ENCODE results near the gene ALKBH7. TPM values are rescaled to one million over a fixed set of nuclear protein-coding genes. Genes with fewer than 3 reads are reported as not detected.

ALKBH7 gene
- total RNA-seq, 1 donor from 2014 or later: 59.2 TPM

DNA sequence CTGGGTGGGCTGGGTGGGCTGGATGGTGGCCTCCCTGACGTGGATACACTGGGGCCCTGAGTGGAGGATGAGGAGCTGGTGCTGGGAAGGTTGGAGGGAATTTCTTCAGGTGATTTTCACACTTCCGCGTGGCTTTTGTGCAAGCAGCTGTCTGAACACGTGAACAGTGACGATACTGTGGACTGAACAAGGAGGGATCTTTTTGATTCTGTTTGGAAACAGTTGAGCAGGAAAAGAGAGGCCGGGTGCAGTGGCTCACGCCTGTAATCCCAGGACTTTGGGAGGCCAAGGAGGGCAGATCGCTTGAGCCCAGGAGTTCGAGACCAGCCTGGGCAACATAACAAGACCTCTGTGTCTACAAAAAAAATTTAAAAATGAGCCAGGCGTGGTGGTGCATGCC lies 29.5 kb downstream of the ALKBH7 start:
- DNase-seq: no peak

DNA sequence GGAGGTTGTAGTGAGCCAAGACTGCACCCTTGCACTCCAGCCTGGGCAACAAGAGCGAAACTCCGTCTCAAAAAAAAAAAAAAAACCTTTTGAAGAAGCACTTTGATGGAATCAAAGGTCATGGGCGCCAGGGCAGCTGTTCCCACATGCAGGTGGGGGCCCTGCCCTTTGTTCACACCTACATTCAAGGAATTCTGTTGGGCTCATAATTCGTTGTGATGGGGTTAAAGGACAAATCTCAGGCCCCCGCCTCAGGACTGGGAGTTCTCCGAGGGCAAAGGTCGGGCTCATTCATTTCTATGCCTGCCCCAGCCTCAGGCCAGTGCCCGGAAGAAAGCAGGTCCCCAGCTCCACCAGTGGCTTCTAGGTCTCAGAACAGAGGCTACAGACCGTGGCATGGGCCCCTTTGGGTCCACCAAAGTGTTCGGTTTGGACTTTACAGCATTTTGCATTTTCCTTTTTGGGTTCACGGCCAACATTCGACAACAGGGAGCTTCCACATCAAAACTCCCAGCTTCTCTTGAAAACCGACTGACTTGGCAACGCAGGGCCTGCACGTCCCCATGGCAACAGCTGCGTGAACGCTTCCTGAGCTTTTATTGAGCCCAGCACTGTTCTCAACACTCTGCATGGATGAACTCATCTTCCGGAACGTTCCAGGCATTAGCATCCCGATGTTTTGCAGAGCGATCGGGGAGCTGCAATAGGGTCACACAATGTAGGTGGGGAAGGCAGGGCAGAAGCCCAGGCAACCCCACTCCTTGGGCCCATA lies 30.4 kb downstream of the ALKBH7 start:
- DNase-seq: peak; percentile 86

DNA sequence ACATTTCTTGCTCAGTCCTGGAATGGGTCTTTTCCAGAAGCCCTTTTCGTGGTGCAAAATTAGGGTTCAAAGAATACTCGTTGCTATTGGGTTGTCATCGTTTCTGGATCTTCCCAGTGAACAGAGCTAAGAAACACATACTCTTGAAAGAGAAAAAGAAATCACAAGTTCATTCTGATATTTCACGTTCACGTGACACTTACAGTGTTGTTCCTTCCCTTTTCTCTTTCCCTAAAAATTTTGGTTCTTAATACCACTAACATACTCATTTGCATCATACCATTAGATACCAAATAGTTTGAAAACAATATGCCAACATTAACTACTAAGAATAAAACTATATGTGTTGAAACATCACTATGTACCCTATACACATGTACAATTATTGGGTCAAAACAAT lies 33.8 kb downstream of the ALKBH7 start:
- DNase-seq: no peak

DNA sequence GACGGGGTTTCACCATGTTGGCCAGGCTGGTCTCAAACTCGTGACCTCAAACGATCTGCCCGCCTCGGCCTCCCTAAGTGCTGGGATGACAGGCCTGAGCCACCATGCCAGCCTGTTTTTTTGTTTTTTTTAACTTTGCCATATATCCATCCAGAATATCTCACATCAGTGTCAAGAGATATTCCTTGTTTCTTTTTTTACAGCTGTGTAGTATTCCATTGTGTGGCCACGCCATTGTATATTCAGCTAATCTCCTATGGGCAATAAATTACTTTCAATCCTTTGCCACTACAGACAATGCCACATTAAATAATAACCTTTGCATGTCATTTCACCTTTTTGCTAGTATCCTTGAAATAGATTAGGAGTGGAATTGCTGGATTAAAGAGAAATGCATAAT lies 36.8 kb downstream of the ALKBH7 start:
- DNase-seq: no peak

DNA sequence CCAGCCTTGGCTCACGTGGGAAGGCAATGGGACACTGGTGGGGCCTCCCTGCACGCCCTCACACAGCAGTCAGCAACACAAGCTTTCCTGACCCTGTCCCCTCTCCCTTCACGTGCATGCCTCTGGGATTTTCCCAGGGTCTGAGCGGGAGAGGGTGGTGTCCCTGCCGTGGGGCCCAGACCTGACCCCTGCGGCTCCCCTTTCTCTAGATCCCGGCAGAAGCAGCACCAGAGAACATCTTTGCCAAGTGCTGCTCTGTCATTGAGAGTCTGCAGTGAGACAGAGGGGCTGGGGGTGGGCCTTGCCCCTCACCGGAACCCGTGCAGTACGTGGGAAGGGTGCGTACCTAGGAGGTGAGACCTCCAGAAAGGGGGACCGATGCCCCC lies 39.5 kb downstream of the ALKBH7 start:
- no peak for DNase-seq

DNA sequence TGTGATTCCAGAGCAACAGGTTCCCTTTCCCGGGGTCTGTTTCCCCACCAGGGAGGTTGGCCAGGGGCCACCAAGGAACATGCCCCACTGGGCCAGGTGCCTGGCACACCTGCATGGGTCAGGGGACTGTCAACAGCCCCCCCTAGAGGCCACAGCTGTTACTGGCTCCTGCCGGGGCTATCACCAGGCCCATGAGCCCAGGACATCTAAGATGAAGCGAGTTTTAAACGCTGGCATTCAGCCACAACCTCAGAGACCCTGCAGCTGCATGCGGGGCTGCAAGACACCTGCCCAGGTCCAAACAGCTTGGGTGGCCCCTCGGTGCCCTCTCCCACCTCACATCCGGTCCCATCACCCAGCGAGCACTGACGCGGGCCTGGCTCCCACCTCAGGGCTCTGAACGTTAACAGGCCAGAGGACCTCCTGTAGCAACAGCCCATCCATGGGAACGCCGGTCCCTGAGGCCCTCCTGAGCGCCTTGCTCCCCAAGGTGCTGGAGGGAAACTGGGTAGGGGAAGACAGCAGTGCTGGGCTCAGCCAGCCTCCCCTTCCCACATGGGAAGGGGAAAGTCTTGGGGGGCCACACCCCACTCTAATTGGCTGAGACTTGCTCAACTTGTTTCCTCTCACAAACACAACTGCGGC lies 40.0 kb downstream of the ALKBH7 start:
- peak; percentile 53 for DNase-seq

DNA sequence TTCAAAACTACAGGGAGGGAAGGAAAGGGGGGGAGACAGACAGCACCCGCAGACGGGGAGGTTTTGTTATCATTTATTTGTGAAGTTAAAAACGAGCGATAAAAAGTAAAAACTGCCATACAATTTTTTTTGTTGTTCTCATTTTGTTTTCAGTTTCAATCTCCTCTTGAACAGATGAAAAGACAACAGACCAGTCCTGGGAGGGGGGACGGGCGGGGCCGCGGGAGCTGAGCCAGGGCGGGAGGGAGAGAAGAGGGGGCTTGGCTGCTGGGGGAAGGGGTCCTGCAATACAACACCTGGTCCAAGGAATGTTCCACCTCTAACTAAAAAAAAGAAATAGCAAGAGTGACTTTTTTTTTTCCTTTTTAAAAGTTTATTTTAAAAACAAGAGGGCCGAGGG lies 40.7 kb downstream of the ALKBH7 start:
- DNase-seq: no peak

DNA sequence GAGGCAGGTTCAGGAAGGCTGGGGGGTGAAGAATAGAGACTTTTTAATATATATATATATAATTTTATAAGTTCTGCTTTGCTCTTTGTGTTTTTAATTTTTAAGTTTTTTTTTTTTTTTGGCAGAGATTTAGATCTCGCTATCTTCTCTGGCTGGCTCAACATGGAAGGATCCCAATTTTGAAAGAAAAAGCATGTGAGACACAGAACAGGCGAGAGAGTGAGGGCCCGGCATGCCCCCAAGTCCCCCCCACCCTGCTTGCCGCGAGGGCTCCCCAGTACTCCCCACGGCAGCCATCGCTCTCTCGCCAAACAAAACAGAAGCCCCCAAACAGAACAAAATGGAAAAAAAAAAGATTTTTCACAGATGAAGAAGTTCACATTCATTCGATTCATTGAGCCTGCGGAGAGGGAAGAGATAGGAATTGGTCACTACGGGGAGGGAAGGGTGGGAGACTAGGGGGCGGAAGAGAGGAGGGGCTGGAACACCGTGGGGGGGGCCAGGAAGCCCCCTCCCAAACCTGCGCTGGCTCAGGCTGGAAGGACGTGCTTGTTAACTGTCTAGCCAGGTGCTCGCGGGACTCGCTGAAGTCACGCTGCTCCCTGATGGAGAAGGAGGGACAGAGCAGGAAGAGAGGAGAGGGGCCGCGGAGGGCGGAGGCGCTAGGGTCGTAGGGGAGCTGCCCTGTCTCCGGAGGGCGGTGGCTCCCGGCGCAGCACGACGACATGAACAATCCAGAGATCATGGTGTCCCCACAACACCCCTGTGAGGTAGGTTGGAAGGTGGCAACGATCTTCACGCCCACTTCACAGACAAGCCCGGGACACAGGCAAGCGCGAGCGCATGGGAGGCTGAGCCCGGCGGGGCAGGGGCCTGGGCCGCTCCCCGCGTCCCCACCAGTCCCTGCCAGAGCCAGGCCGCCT lies 41.4 kb downstream of the ALKBH7 start:
- DNase-seq: no peak

DNA sequence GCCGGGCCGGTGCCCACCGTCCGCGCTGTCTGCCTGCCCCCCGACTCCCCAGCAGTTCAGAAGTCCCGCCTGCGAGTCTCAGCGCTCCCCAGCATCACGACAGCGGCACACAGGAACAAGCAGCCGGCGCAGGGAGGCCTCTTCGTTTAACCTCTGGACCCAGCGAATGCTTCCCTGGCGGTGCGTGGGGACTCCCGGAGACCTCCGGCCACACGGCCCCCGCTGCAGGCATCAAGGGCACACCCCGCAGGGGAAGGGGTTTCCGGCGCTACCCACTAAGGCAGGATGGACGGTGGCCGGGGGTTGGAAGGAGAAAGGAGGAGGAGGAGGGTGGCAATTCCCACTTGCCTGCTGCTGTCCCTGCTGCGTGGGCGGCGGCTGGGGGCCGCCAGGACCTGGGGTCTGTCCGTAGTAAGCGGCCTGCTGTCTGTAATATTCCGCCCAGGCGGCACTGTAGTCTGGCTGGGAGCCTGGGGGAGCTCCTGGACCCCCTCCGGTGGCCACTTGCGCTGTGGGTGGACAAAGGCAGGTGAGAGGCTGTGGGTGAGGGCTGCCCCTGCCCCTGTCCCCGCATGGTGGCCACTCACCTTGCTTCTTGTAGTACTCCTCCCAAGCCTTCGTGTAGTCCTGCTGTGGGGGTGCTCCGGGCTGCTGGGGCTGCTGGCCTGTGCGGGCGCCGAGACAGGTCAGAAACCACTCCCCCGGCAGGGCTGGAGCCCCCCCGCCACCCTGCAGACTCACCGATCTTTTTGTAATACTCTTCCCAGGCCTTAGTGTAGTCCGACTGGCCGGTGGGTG lies 42.4 kb downstream of the ALKBH7 start:
- DNase-seq: no peak

DNA sequence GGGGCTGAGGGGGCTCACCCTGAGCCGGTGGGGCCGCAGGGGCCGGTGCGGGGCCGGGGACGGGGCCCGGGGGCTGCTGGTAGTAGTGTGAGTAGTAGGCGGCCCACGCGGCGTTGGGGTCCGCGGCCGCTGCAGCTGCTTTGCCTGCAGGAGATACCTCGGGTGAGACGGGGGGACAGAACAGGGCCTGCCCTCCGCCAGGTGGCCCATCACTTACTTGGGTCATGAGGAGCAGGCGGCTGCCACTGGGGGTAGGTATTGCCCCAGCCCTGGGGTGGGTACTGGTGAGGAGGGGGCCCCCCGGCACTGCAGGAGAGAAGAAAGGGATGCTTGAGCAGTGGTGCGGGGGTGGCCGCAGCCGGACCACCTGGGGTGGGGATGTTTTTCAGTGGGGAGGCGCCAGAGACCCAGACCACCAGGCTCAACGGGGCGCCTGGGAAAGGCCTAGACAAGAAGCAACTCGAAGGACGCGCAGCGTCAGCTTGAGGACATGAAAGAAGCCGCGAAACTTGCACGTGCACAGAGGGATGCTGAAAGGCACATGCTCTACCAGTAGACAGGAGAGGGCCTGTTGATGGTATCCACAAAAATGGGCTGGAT lies 43.1 kb downstream of the ALKBH7 start:
- DNase-seq: no peak

DNA sequence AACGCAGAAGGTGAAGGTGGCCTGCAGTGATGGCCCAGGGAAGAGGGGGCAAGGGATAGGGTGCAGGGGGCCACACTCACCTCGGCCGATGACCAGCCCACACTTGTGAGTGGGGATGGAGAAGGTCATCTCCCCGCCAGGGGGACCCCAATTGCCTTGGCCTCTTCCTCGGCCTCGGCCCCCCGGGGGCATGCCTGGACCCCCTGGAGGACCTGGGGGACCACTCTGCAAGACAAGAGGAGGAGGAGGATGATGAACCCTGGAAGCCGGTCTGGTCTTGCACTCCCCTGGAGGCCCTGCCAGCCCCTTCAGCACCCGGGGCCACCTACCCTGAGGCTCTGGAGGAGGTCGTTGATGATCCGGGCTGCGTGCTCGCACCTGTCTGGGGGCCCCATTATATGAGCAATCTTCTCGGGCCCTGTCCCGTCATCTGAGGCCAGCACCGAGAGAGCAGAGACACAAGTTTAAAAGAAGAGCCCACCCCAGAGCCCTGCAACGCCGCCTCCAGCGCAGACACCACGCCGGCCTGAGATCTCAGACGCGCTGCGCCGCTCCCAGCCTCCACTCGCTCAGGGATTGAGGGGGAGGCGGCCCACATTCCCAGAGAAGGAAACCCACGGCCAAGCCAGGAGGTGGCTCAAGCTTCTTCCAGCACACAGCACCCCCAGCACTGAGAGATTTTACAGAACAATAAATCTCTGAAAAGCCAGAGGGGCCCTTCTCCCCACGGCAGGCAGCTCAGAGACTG lies 44.2 kb downstream of the ALKBH7 start:
- DNase-seq: no peak

DNA sequence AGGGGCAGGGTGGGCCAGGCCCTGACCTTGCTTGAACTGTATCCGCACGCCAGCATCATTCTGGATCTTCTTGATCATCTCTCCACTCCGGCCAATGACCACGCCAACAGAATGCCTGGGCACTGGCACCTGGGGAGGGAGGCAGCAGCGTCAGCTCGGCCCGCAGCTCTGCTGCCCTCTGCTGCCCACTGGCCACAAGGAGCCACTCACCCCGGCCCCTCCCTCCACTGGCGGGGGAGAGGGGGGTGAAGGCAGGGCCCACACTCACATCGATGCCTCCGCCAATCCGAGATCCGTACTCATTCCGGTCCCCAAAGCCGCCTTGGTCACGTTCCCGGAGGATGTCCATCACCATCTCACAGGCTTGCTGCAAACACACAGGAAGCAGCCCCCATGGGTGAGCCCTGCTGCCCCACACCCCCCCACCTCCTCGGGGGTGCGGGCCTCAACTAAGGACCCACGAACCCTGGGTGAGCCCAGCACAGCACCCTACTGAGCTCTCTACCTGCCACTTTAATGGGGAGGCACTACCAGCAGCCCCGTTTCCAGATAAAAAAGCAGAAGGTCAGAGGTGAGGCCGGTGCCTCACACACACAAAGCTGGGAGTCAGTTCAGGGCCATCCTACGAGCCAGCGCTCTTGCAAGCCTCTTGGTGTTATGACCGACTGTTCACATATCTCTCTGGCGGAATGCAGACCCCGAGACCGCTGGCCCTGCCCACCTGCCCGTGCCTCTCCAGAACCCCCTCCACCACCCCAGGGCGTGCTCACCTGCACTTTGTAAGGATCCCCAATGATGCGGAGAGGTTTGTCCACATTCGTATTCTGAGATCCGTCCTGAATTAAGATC lies 45.3 kb downstream of the ALKBH7 start:
- peak; percentile 61 for DNase-seq

DNA sequence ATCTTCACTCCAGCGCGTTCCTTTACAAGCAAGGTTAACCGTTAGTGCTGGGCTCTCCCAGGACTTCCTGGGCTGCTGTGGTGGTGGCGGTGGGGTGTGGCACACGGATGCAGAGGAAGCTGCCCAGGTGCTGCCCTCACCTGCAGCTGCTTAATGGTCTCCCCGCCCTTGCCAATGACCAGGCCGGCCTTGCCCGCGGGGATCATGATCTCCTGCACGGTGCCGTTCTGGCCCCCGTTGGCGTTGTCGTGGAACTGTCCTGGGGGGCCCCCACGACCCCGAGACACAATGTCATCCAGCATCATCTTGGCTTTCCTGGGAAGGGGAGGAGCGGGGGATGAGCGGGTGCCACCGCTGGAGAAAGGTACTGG lies 46.0 kb downstream of the ALKBH7 start:
- DNase-seq: no peak

DNA sequence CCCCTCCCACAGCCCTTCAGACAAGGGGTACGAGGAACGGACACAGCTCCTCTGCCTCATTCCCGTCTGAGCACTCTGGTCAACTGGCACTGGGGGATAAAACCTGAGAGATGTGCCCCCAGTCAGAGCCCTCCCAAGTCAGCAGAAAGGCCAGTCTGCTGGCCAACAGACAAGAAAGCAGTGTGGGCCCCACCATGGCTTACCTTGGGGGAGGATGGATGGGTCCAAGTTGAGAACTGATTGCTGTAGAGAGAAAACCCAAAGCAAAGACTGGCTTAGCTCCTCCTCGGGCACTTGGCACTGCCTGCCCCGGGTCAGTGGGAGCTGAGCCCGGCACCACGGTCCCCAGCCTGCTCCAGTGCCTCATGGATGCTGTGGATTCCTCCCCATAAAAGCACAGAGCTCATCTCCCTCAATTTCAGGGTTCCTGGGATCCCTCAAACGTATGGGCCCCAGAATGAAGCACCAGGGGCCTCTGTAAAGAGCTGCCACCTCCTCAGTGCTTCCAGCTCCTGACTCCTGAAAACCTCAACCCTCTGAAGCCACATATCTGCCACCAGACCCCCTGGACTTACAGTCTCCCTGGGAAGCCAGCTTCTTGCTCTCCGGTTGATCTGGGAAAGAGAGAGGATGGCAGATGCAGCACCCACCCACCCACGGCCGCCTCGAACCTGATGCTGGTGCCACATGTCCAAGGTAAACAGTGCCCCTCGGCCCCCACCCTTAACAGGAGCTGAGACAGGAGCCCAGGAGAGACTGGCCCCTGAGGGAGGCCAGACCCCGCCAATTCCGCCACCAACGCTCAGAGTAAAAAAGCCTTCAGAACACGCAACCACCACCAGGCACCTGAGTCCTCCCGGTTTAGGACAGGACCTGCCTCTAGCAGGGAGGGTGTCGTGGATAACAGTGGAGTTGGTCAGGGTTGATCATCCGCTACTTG lies 48.8 kb downstream of the ALKBH7 start:
- DNase-seq: no peak

DNA sequence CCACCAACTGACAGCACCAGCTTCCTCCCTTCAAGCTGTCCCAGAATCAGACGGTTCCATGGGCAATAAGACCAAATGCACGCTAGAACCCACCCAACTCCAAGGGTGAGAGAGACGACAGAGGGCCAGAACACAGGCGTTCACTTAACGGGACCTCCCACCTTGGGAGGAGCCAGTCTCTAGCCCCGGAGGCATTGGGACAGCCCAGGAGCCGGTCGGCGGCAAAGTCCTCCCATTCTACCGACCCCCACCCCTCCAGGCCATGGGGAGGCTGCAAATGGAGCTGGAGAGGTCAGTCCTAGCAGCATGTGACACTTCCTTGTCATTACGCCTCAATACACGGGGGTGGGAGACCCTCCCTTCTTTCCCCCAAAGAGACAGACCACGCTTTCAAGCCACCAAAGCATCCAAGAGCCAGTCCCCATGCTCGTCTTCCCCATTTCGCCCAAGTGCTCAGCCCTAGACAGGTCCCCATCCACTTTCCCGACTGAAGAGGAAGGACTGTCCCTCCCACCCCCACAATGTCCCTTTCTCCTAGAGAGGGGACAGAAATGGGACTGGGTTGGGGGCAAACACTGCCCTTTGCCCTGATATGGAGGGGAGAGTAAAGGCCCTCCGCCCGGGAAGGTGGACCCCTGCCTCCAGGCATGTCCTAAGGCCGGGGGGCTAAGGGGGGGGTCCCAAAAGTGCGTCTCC lies 51.1 kb downstream of the ALKBH7 start:
- DNase-seq: peak; percentile 71

DNA sequence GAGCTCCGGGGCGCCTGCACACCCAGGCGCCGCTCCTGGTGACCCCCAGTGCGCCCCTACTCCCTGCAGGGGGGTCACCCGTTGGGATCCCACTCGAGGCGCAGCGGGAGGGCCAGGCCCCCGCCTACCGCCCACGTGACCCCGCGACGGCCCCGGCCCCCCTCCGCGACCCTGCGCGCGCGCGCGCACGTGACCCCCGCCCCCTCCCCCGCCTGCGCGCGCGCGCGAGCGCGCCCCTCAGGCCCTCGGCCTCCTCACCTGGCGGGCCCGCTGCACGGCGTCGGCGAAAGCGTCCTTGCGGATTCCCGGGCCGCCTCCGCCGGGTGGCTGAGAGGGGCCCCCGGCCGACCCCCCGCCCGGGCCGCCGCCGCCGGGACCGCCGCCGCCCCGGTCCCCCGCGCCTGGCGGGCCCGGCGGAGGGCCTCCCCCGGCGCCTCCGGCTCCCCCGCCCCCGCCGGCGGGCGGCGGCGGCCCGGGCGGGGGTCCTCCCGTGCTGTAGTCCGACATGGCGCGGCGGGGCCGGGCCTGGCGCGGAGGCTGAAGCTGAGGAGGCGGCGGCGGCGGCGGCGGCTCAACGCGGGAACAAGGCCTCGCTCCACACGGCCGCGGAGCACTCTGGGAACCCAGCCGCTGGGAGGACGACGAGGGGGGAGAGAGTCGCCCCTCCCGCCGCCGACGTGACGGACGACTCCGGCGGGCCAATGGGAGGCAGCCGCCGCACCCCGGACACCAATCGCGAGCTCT lies 51.8 kb downstream of the ALKBH7 start, which contains the start of gene KHSRP:
KHSRP (minus strand) TSS at position 617 of the 744 bp plus-strand sequence; CDS start at position 507, 110 bp downstream.
- DNase-seq: peak; percentile 41
